Limb (tissue), 2 donors: Measurements from ENCODE around the gene CORO6.
"Not testable (repeated sequence)": the region's sequence is repeated elsewhere in the genome, so short reads cannot be mapped to it uniquely, and the experiment has no call there.

Experiments used
- DNase-seq, 2 donors: peaks; one replicate each; pipeline ENCODE4 v3.0.0-alpha.2; 2016; ENCODE audit errors: extremely low spot score in 2 of 2

Gene CORO6

GRCh38 chr17:29622337-29623282 lies at the start of gene CORO6:
TSS of gene CORO6 (minus strand) at chr17:29622912. CDS start at chr17:29621421, 1,491 bp downstream.
- peak; percentile 54 to 83 for DNase-seq

DNA sequence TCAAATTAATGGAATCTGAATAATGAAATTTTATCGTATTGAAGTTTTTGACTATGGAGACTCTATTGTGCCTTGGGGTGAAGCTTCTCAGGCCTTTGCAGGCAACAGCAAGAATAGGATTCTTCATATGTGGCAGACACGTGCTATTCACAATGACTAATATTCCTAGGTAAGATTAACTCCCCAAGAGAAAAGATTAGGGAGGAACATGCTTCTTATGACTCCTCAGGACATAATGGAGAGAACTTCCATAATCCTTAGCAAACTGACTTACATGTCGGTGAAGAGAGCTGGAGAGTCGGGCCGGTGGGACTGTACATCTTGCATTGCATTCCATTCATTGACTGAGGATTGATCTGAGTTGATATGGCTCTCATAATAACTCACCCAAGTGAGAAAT lies 48.9 kb upstream of the CORO6 start:
- no peak for DNase-seq

GRCh38 chr17:29669266-29669665 lies 46.6 kb upstream of the CORO6 start:
- no peak for DNase-seq

- DNase-seq: no peak
Observed at GRCh38 chr17:29667969-29668368, 45.3 kb upstream of the CORO6 start.

DNA sequence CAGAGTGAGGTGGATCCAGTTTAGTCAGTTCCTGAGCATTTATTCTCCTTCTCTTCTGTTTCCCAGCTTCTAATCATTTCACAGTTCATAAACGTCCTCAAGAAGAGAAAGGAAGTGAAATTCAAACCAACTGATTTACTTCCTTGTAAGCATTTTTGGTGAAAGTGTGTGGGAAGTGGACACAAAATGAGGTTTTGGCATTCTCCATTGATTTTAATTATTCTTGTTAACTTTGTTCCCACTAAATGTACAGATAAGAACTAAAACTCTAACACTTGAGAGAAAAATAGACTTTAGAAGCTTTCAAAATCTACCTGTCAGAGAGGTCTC lies 42.7 kb upstream of the CORO6 start:
- no peak for DNase-seq

- no peak for DNase-seq
Observed at GRCh38 chr17:29664743-29665480, 42.2 kb upstream of the CORO6 start.

DNA sequence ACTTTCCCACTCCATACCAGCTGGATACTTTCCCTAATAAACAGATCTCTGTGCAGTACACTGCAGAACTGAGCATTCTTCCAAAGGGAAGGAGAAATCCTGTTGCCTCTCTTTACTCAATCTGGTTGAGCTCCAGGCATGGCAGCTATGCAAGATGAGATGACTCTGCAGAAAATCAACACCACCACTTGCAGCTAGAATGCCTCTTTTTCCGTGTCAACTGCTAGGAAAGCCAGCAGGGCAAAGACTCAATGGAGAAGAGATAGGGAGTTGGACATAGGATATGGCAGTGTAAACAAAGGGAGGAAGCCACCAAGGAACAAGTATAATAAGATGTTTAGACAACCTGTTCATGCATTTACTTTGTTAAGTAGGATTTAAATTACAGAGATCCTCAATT lies 40.4 kb upstream of the CORO6 start:
- no peak for DNase-seq

GRCh38 chr17:29661213-29661612 lies 38.5 kb upstream of the CORO6 start:
- no peak for DNase-seq

GRCh38 chr17:29659155-29659554 lies 36.4 kb upstream of the CORO6 start:
- DNase-seq: no peak

- no peak for DNase-seq
Observed at GRCh38 chr17:29655323-29655722, 32.6 kb upstream of the CORO6 start.

GRCh38 chr17:29653995-29654714 lies 31.4 kb upstream of the CORO6 start:
- DNase-seq: no peak

DNA sequence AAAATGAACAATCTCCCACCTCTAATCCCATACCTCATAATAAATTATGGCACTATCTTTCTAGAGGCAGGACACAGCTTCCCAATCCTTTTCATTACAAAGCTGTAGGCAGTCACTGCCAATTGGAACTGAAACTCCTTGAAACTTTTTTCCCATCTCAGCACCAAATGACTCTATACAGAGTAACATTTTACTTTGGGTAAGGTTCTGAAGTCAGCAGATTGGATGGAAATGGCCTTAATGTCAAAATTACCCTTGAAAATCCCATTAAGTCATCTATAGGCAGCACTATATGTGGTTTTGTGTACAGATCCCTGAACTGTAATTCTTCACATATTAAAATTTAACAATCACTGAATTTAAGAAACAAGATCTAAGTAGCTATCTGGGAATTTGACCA lies 30.3 kb upstream of the CORO6 start:
- no peak for DNase-seq

- not testable (repeated sequence) for DNase-seq
Observed at GRCh38 chr17:29651913-29652312, 29.2 kb upstream of the CORO6 start.

DNA sequence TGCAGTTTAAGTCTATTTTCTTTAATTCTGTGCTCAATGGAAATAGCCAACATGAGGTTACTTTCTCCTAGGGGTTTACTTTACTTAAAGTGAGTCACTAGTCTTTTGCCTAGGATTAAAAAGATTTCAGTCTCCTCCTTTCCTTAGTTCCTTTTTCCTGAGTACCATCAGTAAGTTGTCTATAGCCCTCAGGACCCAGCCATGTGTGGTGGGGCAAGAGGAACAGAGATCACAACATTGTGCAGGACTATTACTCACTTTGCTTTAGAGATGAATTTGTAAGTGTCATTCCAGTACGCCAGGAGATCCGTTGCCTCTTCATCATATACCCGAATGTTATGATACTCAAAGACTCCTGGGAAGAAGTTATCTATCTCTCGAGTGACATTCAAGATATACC lies 27.7 kb upstream of the CORO6 start:
- DNase-seq: no peak

GRCh38 chr17:29649359-29649758 lies 26.6 kb upstream of the CORO6 start:
- no peak for DNase-seq

- no peak for DNase-seq
Observed at GRCh38 chr17:29648005-29648404, 25.3 kb upstream of the CORO6 start.

DNA sequence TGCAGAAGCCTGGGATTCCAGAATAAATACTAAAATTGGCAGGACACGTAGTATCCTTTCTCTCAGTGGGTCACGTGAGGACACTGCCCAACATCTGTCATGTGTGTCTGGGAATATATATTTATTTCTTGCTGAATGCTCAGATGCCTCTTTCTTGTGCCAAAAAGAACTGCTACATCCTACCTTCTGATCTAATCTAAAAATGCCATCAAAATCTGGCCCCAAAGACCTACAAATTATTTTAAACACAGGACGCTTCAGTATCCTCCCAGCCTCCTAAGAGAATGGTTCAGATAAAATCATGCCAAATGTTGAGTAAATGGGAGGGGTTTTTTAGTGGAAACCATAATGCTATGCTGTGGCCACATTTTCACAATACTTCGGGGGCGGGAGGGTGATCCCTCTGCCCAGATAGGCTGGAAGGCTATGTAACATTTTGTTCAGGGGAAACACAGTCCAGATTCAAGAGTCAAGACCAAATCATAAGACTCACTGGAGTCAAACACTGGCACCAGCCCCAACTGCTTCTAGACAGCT lies 22.9 kb upstream of the CORO6 start:
- DNase-seq: peak in 1 of 2 donors; percentile 70

DNA sequence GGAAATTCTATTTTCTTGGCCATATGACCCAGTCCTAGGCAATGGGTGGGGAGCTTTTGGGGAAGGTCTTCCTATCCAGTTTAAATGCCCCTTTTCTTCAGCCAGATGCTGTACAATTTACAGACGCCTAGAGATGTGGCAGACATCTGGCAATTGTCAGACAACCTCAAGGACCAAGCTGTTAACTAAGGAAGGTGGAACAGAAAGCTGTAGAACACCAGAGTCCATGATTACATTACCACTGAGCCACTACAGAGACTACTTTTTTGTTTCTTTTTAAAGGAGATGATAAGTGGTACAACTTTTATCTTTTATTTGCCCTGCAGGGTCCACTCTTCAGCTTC lies 21.1 kb upstream of the CORO6 start:
- DNase-seq: no peak

DNA sequence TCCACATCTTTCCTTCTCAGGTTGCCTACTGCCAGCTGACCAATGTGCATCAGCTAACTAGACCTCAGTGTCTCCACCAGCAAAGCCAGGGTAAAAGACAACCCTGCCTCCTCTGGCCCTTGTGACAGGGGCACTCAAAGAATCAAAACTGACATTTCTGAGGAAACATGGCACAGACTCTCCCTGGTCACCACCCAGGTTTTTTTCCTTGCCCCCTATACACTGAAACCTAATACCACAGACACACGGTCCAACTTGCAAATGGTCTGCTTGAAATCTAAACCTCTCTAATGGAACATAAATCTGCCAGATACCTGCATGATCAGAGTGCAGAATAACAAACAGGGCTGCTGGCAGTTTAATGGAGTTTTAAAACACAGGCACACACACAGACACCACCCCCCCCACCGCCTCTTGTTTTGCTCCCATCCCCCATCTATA lies 19.5 kb upstream of the CORO6 start:
- no peak for DNase-seq

DNA sequence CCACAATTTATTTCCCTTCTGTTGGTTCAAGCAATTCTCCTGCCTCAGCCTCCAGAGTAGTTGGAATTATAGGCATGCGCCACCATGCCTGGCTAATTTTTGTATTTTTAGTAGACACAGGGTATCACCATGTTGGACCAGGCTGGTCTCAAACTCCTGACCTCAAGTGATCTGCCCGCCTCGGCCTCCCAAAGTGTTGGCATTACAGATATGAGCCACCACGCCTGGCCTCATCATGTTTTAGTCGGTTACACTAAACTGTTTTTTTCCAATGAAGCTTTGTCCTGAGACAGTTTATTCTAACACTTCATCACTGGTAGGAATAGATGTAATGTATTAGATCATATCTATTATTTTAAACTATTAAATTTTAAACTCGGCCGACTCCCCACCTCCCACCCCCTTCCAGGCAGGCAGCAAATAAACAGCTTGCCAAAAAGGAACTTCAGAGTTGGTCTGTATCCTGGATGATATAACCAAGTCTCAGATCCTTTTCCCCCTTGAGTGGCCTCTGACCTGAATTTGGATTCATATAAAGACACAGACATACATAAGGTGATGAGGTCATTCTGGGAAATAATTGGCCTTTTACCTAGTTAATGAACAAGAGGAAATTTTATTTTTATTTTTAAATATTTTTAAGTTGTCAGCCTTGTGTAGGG lies 18.4 kb upstream of the CORO6 start:
- DNase-seq: no peak

DNA sequence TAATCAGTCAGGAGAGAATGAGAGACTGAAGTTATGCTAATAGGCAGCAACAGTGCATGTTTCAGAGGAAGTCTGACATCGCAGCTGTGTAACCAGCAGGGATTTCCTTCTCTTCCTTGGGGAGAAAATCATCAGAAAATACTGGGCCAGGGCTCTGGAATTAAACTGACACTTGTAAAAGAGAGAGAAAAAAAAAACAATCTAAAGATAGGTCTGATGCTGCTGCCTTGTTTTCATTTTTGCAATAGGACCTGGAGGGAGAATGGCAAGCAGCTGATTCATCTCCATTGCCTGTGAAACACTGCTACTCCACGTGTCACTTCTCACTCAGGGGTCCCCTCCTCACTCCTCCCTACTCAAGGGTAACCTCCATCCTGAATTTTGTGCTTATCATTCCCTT lies 17.7 kb upstream of the CORO6 start:
- DNase-seq: no peak
